ENCODE results near the gene FAF1.

FAF1 gene

DNA sequence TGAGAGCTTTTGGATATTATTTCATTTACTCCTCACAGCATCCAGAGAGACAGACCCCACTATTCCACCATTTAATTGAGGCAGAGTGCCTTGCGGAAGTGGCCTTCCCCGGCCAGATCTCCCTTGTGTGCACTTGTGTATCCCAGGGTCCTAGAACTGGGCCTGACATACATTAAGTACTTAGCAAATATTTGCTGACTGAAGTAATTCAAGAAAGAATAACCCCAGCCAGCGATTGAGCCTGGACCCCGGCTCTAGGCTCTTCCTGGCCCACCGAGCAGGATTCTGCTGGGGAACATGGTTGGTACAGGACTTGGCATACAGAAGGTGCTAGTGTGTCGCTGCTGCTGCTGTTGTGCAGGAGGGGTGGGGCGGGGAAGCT lies 545.2 kb downstream of the FAF1 start:
- Histone ChIP-seq H3K36me3 (ENCODE audit: control insufficient read depth, insufficient read depth, low read length) (no peaks in the 10 kb centered on the region), H3K4me3 (ENCODE audit: low read depth, low read length) (no peak overlapping the region), H3K4me2 (ENCODE audit: low read length) (no peak overlapping the region), H3K4me1 (no peaks in the 10 kb centered on the region), H3K79me2 (no peaks in the 10 kb centered on the region), H3K27ac (no peak overlapping the region), H3K9ac (no peak overlapping the region), H2AFZ (no peak overlapping the region), H3K27me3 (ENCODE audit: control insufficient read depth, insufficient read depth, low read length) (peaks cover 32% of the 10 kb centered on the region), H3K9me3 (ENCODE audit: control insufficient read depth, low read length) (no peaks in the 10 kb centered on the region)
- TF ChIP-seq, protein P1, sequence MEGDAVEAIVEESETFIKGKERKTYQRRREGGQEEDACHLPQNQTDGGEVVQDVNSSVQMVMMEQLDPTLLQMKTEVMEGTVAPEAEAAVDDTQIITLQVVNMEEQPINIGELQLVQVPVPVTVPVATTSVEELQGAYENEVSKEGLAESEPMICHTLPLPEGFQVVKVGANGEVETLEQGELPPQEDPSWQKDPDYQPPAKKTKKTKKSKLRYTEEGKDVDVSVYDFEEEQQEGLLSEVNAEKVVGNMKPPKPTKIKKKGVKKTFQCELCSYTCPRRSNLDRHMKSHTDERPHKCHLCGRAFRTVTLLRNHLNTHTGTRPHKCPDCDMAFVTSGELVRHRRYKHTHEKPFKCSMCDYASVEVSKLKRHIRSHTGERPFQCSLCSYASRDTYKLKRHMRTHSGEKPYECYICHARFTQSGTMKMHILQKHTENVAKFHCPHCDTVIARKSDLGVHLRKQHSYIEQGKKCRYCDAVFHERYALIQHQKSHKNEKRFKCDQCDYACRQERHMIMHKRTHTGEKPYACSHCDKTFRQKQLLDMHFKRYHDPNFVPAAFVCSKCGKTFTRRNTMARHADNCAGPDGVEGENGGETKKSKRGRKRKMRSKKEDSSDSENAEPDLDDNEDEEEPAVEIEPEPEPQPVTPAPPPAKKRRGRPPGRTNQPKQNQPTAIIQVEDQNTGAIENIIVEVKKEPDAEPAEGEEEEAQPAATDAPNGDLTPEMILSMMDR (IDR thresholded peaks at IDR 0.05): no peak

GRCh38 chr1:50412813-50413476 lies 547.1 kb downstream of the FAF1 start:
- H3K27ac ChIP-seq: no peak overlapping the region
- H3K79me2 ChIP-seq: no peaks in the 10 kb centered on the region
- H3K4me2 ChIP-seq (ENCODE audit: low read length): no peak overlapping the region
- H3K4me1 ChIP-seq: no peaks in the 10 kb centered on the region
- TF ChIP-seq, protein P1 (IDR thresholded peaks at IDR 0.05): no peak
- no peak overlapping the region for H3K4me3 ChIP-seq (ENCODE audit: low read depth, low read length)
- no peak overlapping the region for H2AFZ ChIP-seq
- no peaks in the 10 kb centered on the region for H3K36me3 ChIP-seq (ENCODE audit: control insufficient read depth, insufficient read depth, low read length)
- H3K9ac ChIP-seq: no peak overlapping the region
- H3K27me3 ChIP-seq (ENCODE audit: control insufficient read depth, insufficient read depth, low read length): peaks cover 19% of the 10 kb centered on the region
- H3K9me3 ChIP-seq (ENCODE audit: control insufficient read depth, low read length): no peaks in the 10 kb centered on the region

GRCh38 chr1:50405814-50406213 lies 554.3 kb downstream of the FAF1 start:
- Histone ChIP-seq H3K9me3 (ENCODE audit: control insufficient read depth, low read length) (no peaks in the 10 kb centered on the region), H3K9ac (no peak overlapping the region), H3K4me3 (ENCODE audit: low read depth, low read length) (no peak overlapping the region), H3K4me1 (no peaks in the 10 kb centered on the region), H3K36me3 (ENCODE audit: control insufficient read depth, insufficient read depth, low read length) (no peaks in the 10 kb centered on the region), H3K79me2 (no peaks in the 10 kb centered on the region), H2AFZ (no peak overlapping the region), H3K4me2 (ENCODE audit: low read length) (no peak overlapping the region), H3K27me3 (ENCODE audit: control insufficient read depth, insufficient read depth, low read length) (no peaks in the 10 kb centered on the region), H3K27ac (no peak overlapping the region)
- TF ChIP-seq, protein P1 (IDR thresholded peaks at IDR 0.05): no peak

- no peaks in the 10 kb centered on the region for H3K4me1 ChIP-seq
- no peaks in the 10 kb centered on the region for H3K27me3 ChIP-seq (ENCODE audit: control insufficient read depth, insufficient read depth, low read length)
- no peak overlapping the region for H3K4me2 ChIP-seq (ENCODE audit: low read length)
Measured at GRCh38 chr1:50393522-50394120, 566.4 kb downstream of the FAF1 start.

More at GRCh38 chr1:50393522-50394120, 566.4 kb downstream of the FAF1 start:
- Histone ChIP-seq H3K9me3 (ENCODE audit: control insufficient read depth, low read length) (no peaks in the 10 kb centered on the region), H3K27ac (no peak overlapping the region), H3K9ac (no peak overlapping the region), H2AFZ (no peak overlapping the region), H3K36me3 (ENCODE audit: control insufficient read depth, insufficient read depth, low read length) (no peaks in the 10 kb centered on the region), H3K79me2 (no peaks in the 10 kb centered on the region), H3K4me3 (ENCODE audit: low read depth, low read length) (no peak overlapping the region)
- TF ChIP-seq, protein P1 (IDR thresholded peaks at IDR 0.05): no peak

Measured in parathyroid adenoma (tissue), 2 donors.